HG03571 (cell line): ENCODE results near the gene LMF1.

Source experiments
- ATAC-seq: cut with Tn5 transposase; IDR thresholded peaks from one replicate; pipeline ENCODE4 v1.9.1; 2021; ENCODE audit not compliant: unreplicated experiment

LMF1 gene

GRCh38 chr16:817001-817906 lies 153.5 kb downstream of the LMF1 start:
- ATAC-seq = no peak

- ATAC-seq = no peak
Observed at GRCh38 chr16:815861-816260, 154.9 kb downstream of the LMF1 start.

GRCh38 chr16:814974-815373 lies 155.8 kb downstream of the LMF1 start:
- no peak for ATAC-seq

GRCh38 chr16:813916-814412 lies 156.8 kb downstream of the LMF1 start:
- no peak for ATAC-seq

GRCh38 chr16:813204-813915 lies 157.4 kb downstream of the LMF1 start:
- ATAC-seq = no peak

- no peak for ATAC-seq
Observed at GRCh38 chr16:808085-808386, 162.7 kb downstream of the LMF1 start.

- ATAC-seq = peak; percentile 90
Observed at GRCh38 chr16:807347-808084, 163.3 kb downstream of the LMF1 start.

GRCh38 chr16:805474-805873 lies 165.3 kb downstream of the LMF1 start:
- ATAC-seq = no peak

- no peak for ATAC-seq
Observed at GRCh38 chr16:804193-805048, 166.4 kb downstream of the LMF1 start.

- no peak for ATAC-seq
Observed at GRCh38 chr16:803754-804080, 167.1 kb downstream of the LMF1 start.
